GM19023 (cell line): ENCODE data around the gene NPAS3.
A peak's percentile ranks its signal among the peaks of the same experiment; 100 is the strongest.

Experiments used
- ATAC-seq: cut with Tn5 transposase; IDR thresholded peaks from one replicate; pipeline ENCODE4 v1.9.1; 2021; ENCODE audit warnings: mild to moderate bottlenecking, moderate library complexity; ENCODE audit not compliant: unreplicated experiment

NPAS3 gene

GRCh38 chr14:33767586-33768457 lies 829.1 kb downstream of the NPAS3 start:
- no peak for ATAC-seq

GRCh38 chr14:33768458-33768830 lies 829.8 kb downstream of the NPAS3 start:
- ATAC-seq: no peak

GRCh38 chr14:33773205-33774030 lies 834.7 kb downstream of the NPAS3 start:
- no peak for ATAC-seq

- no peak for ATAC-seq
Measured at GRCh38 chr14:33774161-33774560, 835.5 kb downstream of the NPAS3 start.

- ATAC-seq: no peak
Measured at GRCh38 chr14:33774723-33775470, 836.2 kb downstream of the NPAS3 start.

GRCh38 chr14:33776871-33777270 lies 838.2 kb downstream of the NPAS3 start:
- ATAC-seq: no peak

GRCh38 chr14:33777681-33778080 lies 839.0 kb downstream of the NPAS3 start:
- ATAC-seq: no peak

GRCh38 chr14:33780035-33780434 lies 841.4 kb downstream of the NPAS3 start:
- ATAC-seq: no peak

GRCh38 chr14:33781236-33781635 lies 842.6 kb downstream of the NPAS3 start:
- ATAC-seq: no peak

- no peak for ATAC-seq
Measured at GRCh38 chr14:33782923-33783322, 844.2 kb downstream of the NPAS3 start.

GRCh38 chr14:33786091-33786825 lies 847.6 kb downstream of the NPAS3 start:
- ATAC-seq: no peak

GRCh38 chr14:33788161-33788560 lies 849.5 kb downstream of the NPAS3 start:
- no peak for ATAC-seq

- ATAC-seq: no peak
Measured at GRCh38 chr14:33790996-33791395, 852.3 kb downstream of the NPAS3 start.

- peak; percentile 63 for ATAC-seq
Measured at GRCh38 chr14:33792009-33792719, 853.5 kb downstream of the NPAS3 start.

- ATAC-seq: peak; percentile 50
Measured at GRCh38 chr14:33792720-33793368, 854.2 kb downstream of the NPAS3 start.

GRCh38 chr14:33793398-33794110 lies 854.9 kb downstream of the NPAS3 start:
- no peak for ATAC-seq

GRCh38 chr14:33794791-33795305 lies 856.2 kb downstream of the NPAS3 start:
- ATAC-seq: no peak

- ATAC-seq: no peak
Measured at GRCh38 chr14:33796356-33796755, 857.7 kb downstream of the NPAS3 start.
